Suprapubic skin (tissue), 3 donors: ENCODE measurements around the gene PYHIN1.

Experiments used
- CTCF ChIP-seq, 2 donors: fragments of 200-600 bp in 1 of 2; fragments of 450-650 bp in 1 of 2; sonication (generic) in 1 of 2; IDR thresholded peaks; one replicate each; pipeline ENCODE4 v1.5.1; 2016 to 2019; ENCODE audit warnings: antibody characterized with exemption in 2 of 2, mild to moderate bottlenecking in 1 of 2, moderate library complexity in 1 of 2
- POLR2A ChIP-seq, 2 donors: fragments of 450-650 bp; IDR thresholded peaks; one replicate each; pipeline ENCODE4 v1.6.1; 2017; ENCODE audit warnings: antibody characterized with exemption in 2 of 2, mild to moderate bottlenecking in 2 of 2, moderate library complexity in 2 of 2

- no peak for TF ChIP-seq CTCF (IDR thresholded peaks at IDR 0.05)
- TF ChIP-seq POLR2A (IDR thresholded peaks at IDR 0.05): no peak
Measured at GRCh38 chr1:159012495-159012894, 81.1 kb downstream of the PYHIN1 start.
